Stimulated activated CD4-positive, alpha-beta T cell treated with anti-CD3 and anti-CD28 coated beads, Interleukin-1b, Interleukin-23, amount 100 ng/mL, for 48 hours (primary cell): ENCODE results near the gene LARGE1.

Experiments
- DNase-seq: peaks from one replicate; pipeline ENCODE4 v3.0.0-alpha.2; 2020

LARGE1 gene

DNA sequence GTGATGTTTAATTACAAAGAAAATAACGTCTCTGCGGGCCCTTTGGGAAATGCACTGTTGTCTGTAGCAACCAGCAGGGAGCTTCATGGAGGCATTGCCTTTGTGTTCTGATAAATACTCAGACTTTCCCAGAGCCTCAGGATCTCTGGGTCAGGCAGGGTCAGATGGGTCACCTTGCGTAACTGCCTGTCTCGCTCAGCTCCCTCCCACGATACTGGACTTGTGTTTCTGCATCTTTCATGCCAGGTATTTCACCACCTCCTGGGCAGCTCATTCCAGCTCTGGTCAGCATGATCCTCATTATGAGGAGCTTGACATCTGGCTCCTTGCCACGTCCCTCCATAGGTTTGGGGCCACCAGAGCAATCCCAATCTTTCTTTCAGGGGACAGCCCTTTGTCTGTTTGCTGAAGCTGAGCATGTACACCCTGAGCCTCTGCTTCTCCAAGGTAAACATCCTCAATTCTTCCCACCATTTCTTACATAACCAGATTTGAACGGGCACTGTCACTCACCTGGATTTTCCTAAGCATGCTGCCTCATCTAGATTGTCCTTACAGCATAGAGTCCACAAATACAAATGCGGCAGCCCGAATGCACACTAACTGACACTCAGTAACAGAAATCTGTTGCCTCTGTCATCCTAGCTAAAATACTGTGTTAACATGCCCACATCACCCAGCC is 162.3 kb downstream of the LARGE1 start:
- DNase-seq: no peak

- no peak for DNase-seq
Measured at GRCh38 chr22:33757041-33757801, 163.1 kb downstream of the LARGE1 start.

GRCh38 chr22:33756508-33756949 is 163.7 kb downstream of the LARGE1 start:
- no peak for DNase-seq

DNA sequence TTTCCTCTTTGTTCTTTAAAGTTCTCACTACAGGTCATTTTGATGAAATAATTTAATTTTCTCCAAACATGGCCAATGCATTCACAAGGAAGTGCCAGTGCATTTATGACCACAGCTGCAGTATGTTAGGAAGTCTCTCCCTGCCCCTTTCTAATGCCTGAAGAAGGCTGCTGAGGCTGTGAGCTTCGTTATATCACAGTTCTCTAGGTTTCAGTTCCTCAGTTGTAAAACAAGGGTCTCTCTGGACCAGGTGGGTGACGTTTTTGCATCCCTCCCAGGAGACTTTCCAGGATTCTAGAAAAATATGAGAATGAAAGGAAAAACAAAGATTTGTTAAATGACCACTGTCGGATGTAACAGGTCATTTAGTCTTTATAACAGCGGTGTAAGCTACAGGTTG is 171.6 kb downstream of the LARGE1 start:
- no peak for DNase-seq

GRCh38 chr22:33747576-33748180 is 172.6 kb downstream of the LARGE1 start:
- no peak for DNase-seq

- no peak for DNase-seq
Measured at GRCh38 chr22:33747029-33747428, 173.2 kb downstream of the LARGE1 start.

GRCh38 chr22:33746501-33746928 is 173.8 kb downstream of the LARGE1 start:
- DNase-seq: no peak

DNA sequence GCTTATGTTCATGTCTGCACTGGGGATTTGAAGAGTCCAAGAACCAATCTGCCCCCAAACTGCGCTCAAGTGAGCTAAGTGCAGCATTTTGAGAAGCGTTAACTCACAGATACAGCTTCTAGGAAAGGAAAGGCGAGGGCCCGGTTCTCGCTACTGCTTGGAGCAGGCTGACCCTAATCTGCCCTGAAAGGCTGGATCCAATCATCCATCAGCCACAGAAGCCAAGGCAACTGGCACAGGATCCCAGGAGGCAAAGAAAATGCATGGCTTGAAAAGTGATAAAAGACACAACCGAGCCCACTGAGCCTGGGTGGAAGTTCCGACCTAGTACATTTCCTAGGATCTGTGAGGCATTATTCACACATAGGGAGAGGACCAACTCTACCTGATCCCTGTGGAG is 174.8 kb downstream of the LARGE1 start:
- no peak for DNase-seq

DNA sequence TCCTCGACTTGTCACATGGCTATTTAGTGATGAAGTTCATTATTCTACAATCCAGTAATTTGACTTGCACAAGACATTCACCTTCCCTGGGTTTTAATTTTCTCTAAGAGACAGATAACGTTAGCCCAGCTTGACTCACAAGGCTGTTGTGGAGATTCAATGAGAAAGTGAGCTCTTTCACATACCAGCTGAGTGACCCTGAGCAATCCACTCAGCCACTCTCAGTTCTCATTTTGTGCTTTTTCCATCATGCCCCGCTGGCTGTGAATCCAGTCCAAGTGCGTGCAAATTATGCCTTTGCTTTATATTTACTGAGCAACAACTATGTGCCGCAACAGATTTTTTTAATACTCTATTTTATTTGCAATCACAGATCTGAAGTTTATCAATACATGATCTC is 176.5 kb downstream of the LARGE1 start:
- DNase-seq: no peak

- no peak for DNase-seq
Measured at GRCh38 chr22:33741025-33741424, 179.3 kb downstream of the LARGE1 start.

DNA sequence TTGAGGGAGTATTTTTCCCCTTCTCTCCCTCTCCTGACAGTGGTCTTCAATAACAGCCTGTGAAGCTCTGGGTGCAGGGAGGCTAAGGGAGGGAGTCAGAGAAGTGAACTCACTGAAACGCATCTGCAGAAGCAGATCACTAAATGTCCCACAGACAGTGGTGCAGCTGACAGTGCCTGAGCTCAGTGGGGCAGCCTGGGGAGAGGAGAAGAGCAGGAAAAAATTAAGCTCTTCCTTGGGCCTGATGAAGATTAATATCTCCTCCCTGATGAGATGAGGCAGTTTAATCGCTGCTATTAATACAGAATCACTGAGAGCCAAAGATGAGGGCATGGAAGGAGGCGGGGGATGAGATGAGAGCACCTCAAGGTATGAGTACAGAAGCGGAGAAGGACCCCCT is 180.8 kb downstream of the LARGE1 start:
- DNase-seq: no peak

DNA sequence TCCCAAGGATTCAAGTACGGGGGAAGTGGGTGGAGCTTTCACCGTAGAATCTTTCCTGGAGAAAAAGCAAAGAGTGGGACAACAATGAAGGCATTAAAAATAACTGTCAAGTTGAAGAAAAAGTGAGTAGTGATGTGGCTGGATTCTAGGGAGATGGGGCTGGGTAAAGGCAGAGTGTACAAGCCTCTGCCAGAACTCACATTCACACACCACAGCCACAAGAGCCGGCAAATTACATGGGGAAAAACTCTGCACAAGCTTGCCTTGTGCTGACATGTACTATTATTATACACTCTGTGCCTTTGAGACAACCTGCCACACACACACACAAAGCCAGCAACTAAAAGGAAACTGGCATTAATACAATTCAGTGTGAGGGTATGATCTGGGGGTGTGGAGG is 182.6 kb downstream of the LARGE1 start:
- DNase-seq: no peak

DNA sequence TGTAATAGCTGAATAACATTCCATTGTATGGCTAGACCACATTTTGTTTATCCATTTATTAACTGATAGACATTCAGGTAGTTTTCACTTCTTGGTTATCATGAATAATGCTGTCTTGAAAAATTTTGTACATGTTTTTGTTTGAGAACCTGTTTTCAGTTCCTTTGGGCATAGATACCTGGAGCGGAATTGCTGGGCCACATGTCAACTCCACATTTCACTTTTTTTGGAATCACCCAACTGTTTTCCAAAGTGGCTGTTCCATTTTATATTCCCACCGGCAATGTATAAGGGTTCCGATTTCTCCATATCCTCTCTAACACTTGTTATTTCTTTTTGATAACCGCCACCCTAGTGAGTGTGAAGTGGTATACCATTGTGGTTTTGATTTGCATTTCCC is 184.3 kb downstream of the LARGE1 start:
- DNase-seq: no peak

DNA sequence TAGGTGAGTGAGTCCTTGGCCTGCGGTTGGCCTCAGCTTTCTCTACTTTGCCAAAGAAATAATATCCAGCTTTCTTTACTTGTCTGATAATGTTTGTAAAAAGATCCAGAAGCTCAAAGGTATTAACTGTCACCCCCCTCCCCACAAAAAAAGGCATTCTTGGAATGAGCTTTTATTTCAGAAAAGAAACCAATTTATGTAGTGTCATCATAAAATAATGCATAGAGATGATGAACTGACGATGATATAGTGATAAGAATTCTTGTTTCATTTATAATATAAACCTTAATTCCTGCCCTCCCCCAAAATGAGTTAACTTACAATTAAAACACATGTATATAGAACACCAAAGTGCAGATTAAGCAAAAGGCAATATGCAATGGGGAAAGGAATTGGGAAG is 191.4 kb downstream of the LARGE1 start:
- no peak for DNase-seq

- no peak for DNase-seq
Measured at GRCh38 chr22:33726294-33726734, 194.0 kb downstream of the LARGE1 start.

- DNase-seq: no peak
Measured at GRCh38 chr22:33723915-33724314, 196.4 kb downstream of the LARGE1 start.

DNA sequence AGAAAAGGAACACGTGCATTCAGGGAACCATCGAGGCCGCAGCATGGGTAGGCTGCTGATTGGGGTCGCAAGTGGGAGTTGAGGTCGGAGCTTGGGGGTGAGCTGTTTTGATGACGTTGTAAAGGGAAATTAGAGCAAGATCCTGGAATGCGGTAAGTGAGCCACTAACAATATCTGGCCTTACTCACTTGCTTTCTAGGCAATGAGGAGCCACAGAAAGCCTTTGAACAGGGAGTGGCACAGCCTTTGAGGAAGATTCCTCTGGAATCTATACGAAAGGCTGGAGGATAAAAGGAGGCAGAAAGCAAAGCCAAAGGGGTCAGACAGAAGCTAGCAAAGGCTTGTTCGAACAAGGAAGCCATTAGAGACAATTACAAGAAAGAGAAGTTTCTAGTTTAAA is 197.5 kb downstream of the LARGE1 start:
- no peak for DNase-seq

GRCh38 chr22:33720166-33720878 is 200.0 kb downstream of the LARGE1 start:
- DNase-seq: no peak

GRCh38 chr22:33717694-33718396 is 202.4 kb downstream of the LARGE1 start:
- no peak for DNase-seq

DNA sequence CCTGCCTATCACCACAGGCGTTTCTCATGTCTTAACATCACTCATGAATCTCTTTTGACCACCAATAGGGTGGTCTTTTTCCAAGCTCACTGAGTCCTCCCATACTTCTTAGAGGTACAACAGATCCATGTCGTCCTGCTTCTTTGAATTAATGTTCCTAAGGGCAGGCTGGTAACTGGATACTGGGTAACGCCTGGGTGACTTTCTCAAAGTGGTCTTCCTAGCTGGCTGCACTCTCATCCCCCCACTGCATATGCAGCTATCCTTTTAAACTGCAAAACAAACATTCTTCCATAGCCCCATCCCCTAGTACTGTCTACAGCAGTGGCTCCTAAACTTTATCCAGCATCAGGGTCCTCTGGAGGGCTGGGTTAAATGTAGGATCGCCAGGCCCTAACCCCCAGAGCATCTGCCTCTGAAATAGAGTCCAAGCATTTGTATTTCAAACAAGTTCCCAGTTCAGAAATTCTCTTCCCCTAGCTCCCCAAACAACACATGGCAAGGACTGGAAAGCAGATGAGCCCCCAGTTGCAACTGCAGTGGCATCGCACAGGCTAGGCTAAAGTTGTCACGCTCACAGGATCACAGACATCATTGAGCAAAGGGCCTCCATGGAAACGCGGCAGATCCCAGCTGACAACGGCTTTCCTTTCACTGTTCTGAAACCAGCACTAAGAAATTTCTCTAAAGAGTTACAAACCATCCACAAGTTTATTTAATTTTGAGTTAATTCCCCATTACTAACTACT is 204.9 kb downstream of the LARGE1 start:
- no peak for DNase-seq

- DNase-seq: no peak
Measured at GRCh38 chr22:33710326-33710725, 209.9 kb downstream of the LARGE1 start.

DNA sequence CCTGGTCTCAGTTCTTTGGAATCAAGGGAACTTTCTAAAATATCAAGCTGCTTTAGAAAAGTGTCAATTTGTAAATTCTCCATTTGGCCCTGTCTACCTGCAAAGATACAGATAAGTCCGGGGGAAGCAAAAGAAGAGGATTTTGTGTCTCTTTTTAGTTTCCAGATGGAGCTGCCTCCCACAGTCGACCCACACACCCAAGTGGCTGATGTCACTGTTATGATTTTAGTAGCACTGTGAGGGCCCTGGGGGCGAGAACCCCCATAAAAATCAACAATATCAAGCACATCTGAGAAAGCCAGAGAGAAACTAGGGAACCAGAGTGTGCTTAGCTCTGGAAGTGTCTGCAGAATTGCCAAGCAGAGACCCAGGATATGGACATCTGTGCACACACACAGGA is 212.7 kb downstream of the LARGE1 start:
- DNase-seq: no peak
